ENCODE results near the gene SLC24A4. TPM values are rescaled to one million over a fixed set of nuclear protein-coding genes. Genes with fewer than 3 reads are reported as not detected.

Gene SLC24A4
- total and polyA plus RNA-seq, 2 donors (not counting 3 experiments of a cell fraction or from before 2014, with no cell fraction given): 0.07 to 0.08 TPM

- H3K36me3 ChIP-seq (ENCODE audit: control insufficient read depth in 2 of 2, extremely low read depth in 1 of 2, insufficient read depth in 2 of 2, low read length in 2 of 2): no peaks in the 10 kb centered on the region
- DNase-seq (ENCODE audit: low read depth, low spot score): no peak
- H3K79me2 ChIP-seq (ENCODE audit: control insufficient read depth, insufficient read depth, low read length): no peaks in the 10 kb centered on the region
- H2AFZ ChIP-seq (ENCODE audit: low read depth, low read length): no peak overlapping the region
- H3K4me1 ChIP-seq (ENCODE audit: control insufficient read depth, extremely low read depth, insufficient read depth, low read length): no peaks in the 10 kb centered on the region
- no peaks in the 10 kb centered on the region for H3K9me1 ChIP-seq (replicated peaks; ENCODE audit: control insufficient read depth, extremely low read depth, insufficient read depth, low read length)
- peaks cover 4% of the 10 kb centered on the region in 2 experiments for H3K27me3 ChIP-seq (ENCODE audit: control insufficient read depth in 2 of 2, insufficient read depth in 2 of 2, low read length in 2 of 2)
- no peak overlapping the region for H3K4me3 ChIP-seq (replicated peaks in 1 of 3; ENCODE audit: insufficient read depth in 1 of 3, low read depth in 1 of 3, low read length in 3 of 3)
- no TSS peak for BruUV-seq (replicated peaks)
- H3K9ac ChIP-seq (replicated peaks; ENCODE audit: extremely low read depth, insufficient read depth, low read length): no peak overlapping the region
- intact Hi-C loops (cut with micrococcal nuclease): no loop called here
- no peak for FAIRE-seq
- H4K20me1 ChIP-seq (replicated peaks; ENCODE audit: control insufficient read depth, extremely low read depth, insufficient read depth, low read length): no peaks in the 10 kb centered on the region
- ChIA-PET POLR2A (no interaction called here), CTCF (interaction anchor here (1.4 kb wide), 1 partner anchor 25 kb away, joined by 4 read pairs; no protein-coding TSS in a partner anchor)
- no peak overlapping the region for H3K27ac ChIP-seq (ENCODE audit: insufficient read depth, low read depth, low read length)
- H3K9me3 ChIP-seq (replicated peaks; ENCODE audit: control insufficient read depth, insufficient read depth, low read length): no peaks in the 10 kb centered on the region
- no peak overlapping the region for H3K4me2 ChIP-seq (ENCODE audit: insufficient read depth, low read length)
- dilution Hi-C loops (cut with MboI; ENCODE audit: extremely low pct_ligation_motif_present, low sequenced_read_pairs): no loop called here
- TF ChIP-seq POLR2A (IDR thresholded peaks at IDR 0.05; ENCODE audit: low read depth, low read length): no peak
- TF ChIP-seq CTCF (IDR thresholded peaks at IDR 0.05; ENCODE audit: extremely low read depth in 1 of 2, insufficient read depth in 1 of 2, low read depth in 1 of 2, low read length in 2 of 2): no peak
- no peak for TF ChIP-seq EZH2 (IDR thresholded peaks at IDR 0.05; ENCODE audit: borderline replicate concordance, low read depth, low read length, severe bottlenecking)
- TF ChIP-seq MAX (IDR thresholded peaks at IDR 0.05; ENCODE audit: insufficient read depth, insufficient read length): no peak
- TF ChIP-seq JUN (IDR thresholded peaks at IDR 0.05; ENCODE audit: borderline replicate concordance, insufficient read depth, insufficient read length, low read depth): no peak
- no peak for TF ChIP-seq POLR2AphosphoS5 (IDR thresholded peaks at IDR 0.05; ENCODE audit: insufficient read depth, low read depth, low read length)
- no peak for TF ChIP-seq FOS (IDR thresholded peaks at IDR 0.05; ENCODE audit: borderline replicate concordance, insufficient read depth, low read length)
- no peak for TF ChIP-seq MYC (IDR thresholded peaks at IDR 0.05; ENCODE audit: low read depth, low read length)
- TF ChIP-seq GATA2 (IDR thresholded peaks at IDR 0.05; ENCODE audit: insufficient read depth, insufficient read length, low read depth, low read length): no peak
These were observed 161.3 kb downstream of the SLC24A4 start for GRCh38 chr14:92484132-92484823.

All from endothelial cell of umbilical vein (primary cell).